ENCODE results near the gene TRAPPC13.

GRCh38 chr5:65668696-65669095 is 43.9 kb downstream of the TRAPPC13 start:
- TF ChIP-seq PPARG (CRISPR knock-in tag; conservative IDR thresholded peaks at IDR 0.05) (no peak), POLR2A (IDR thresholded peaks at IDR 0.05; ENCODE audit: insufficient read depth in 1 of 2, low read depth in 2 of 2, low read length in 2 of 2) (no peak)
- TF ChIP-seq, protein P1, sequence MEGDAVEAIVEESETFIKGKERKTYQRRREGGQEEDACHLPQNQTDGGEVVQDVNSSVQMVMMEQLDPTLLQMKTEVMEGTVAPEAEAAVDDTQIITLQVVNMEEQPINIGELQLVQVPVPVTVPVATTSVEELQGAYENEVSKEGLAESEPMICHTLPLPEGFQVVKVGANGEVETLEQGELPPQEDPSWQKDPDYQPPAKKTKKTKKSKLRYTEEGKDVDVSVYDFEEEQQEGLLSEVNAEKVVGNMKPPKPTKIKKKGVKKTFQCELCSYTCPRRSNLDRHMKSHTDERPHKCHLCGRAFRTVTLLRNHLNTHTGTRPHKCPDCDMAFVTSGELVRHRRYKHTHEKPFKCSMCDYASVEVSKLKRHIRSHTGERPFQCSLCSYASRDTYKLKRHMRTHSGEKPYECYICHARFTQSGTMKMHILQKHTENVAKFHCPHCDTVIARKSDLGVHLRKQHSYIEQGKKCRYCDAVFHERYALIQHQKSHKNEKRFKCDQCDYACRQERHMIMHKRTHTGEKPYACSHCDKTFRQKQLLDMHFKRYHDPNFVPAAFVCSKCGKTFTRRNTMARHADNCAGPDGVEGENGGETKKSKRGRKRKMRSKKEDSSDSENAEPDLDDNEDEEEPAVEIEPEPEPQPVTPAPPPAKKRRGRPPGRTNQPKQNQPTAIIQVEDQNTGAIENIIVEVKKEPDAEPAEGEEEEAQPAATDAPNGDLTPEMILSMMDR (CRISPR knock-in tag; IDR thresholded peaks at IDR 0.05) = no peak
- TF ChIP-seq, protein P2, sequence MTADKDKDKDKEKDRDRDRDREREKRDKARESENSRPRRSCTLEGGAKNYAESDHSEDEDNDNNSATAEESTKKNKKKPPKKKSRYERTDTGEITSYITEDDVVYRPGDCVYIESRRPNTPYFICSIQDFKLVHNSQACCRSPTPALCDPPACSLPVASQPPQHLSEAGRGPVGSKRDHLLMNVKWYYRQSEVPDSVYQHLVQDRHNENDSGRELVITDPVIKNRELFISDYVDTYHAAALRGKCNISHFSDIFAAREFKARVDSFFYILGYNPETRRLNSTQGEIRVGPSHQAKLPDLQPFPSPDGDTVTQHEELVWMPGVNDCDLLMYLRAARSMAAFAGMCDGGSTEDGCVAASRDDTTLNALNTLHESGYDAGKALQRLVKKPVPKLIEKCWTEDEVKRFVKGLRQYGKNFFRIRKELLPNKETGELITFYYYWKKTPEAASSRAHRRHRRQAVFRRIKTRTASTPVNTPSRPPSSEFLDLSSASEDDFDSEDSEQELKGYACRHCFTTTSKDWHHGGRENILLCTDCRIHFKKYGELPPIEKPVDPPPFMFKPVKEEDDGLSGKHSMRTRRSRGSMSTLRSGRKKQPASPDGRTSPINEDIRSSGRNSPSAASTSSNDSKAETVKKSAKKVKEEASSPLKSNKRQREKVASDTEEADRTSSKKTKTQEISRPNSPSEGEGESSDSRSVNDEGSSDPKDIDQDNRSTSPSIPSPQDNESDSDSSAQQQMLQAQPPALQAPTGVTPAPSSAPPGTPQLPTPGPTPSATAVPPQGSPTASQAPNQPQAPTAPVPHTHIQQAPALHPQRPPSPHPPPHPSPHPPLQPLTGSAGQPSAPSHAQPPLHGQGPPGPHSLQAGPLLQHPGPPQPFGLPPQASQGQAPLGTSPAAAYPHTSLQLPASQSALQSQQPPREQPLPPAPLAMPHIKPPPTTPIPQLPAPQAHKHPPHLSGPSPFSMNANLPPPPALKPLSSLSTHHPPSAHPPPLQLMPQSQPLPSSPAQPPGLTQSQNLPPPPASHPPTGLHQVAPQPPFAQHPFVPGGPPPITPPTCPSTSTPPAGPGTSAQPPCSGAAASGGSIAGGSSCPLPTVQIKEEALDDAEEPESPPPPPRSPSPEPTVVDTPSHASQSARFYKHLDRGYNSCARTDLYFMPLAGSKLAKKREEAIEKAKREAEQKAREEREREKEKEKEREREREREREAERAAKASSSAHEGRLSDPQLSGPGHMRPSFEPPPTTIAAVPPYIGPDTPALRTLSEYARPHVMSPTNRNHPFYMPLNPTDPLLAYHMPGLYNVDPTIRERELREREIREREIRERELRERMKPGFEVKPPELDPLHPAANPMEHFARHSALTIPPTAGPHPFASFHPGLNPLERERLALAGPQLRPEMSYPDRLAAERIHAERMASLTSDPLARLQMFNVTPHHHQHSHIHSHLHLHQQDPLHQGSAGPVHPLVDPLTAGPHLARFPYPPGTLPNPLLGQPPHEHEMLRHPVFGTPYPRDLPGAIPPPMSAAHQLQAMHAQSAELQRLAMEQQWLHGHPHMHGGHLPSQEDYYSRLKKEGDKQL (CRISPR knock-in tag; IDR thresholded peaks at IDR 0.05; ENCODE audit: low read depth) = no peak
